Psoas muscle (tissue), 8 donors: ENCODE results near the gene PPEF2. TPM values are rescaled to one million over a fixed set of nuclear protein-coding genes. Genes with fewer than 3 reads are reported as not detected.
A peak's percentile ranks its signal among the peaks of the same experiment; 100 is the strongest.
"Not testable (repeated sequence)": the region's sequence is repeated elsewhere in the genome, so short reads cannot be mapped to it uniquely, and the experiment has no call there.

Experiments
- ATAC-seq, 4 donors: fragments of 200-7000 bp; cut with Tn5 transposase; one replicate each; pipeline ENCODE4 v1.9.1; 2020; ENCODE audit warnings: moderate library complexity in 3 of 4, mild to moderate bottlenecking in 2 of 4
- DNase-seq, 2 donors: peaks; one replicate each; pipeline ENCODE4 v3.0.0-alpha.2; 2020
- H3K27ac ChIP-seq: fragments of 200-600 bp; one replicate; pipeline ENCODE4 v1.8.0; 2022
- H3K27me3 ChIP-seq, 3 donors: fragments of 200-600 bp in 1 of 3; one replicate each; pipeline versions ENCODE4 v1.6.1 to v1.8.0; 2013 to 2022; ENCODE audit warnings: low read length in 2 of 3, mild to moderate bottlenecking in 2 of 3, moderate library complexity in 1 of 3; ENCODE audit not compliant: insufficient read depth in 3 of 3
- H3K36me3 ChIP-seq, 2 donors: fragments of 200-600 bp in 1 of 2; one replicate each; pipeline versions ENCODE4 v1.6.1 to v1.8.0; 2013 to 2022; ENCODE audit warnings: low read depth in 1 of 2, mild to moderate bottlenecking in 1 of 2, moderate library complexity in 1 of 2; ENCODE audit not compliant: insufficient read depth in 1 of 2
- H3K4me1 ChIP-seq: fragments of 200-600 bp; one replicate; pipeline ENCODE4 v1.8.0; 2022
- H3K4me3 ChIP-seq: fragments of 200-600 bp; one replicate; pipeline ENCODE4 v1.8.0; 2022; ENCODE audit warnings: mild to moderate bottlenecking
- H3K9me3 ChIP-seq: fragments of 200-600 bp; one replicate; pipeline ENCODE4 v1.8.0; 2022
- CTCF ChIP-seq: fragments of 200-600 bp; IDR thresholded peaks from one replicate; pipeline ENCODE4 v1.8.0; 2022; ENCODE audit warnings: antibody characterized with exemption
- WGBS, 3 donors: extraction: QIAGEN DNeasy Blood & Tissue Kit; methylation state at CpG; one replicate each; pipeline versions ENCODE4 v1.1.6 to v1.1.7; 2013; 5-methylcytosine and 5-hydroxymethylcytosine counted together
- intact Hi-C, 2 donors: fragments of 100-400 bp; cut with DNase I; formaldehyde crosslinking; loops; one replicate each; pipeline versions ENCODE4 v1.11.0 to v1.14.2; 2022
- polyA plus RNA-seq, 3 donors: library from polyadenylated mRNA; stranded (reverse); fragments of 200-250 nt; gene quantifications; one replicate each; pipeline ENCODE4 v1.2.3, GENCODE V29; 2013
- total RNA-seq, 4 donors: library from RNA; stranded (reverse); fragmentation: NEBNext Ultra II Directional in 2 of 4; extraction: Animal tissue kit (Norgen Biotek cat#: 25700) in 2 of 4; gene quantifications; one replicate each; pipeline versions ENCODE4 v1.2.1 to v1.2.4, GENCODE V29; 2021 to 2023
- donor health status: healthy with polysubstance abuse.
- donor health status: DM: no; HTN: no; CAD: no; lungs with moderate emphysema.
- donor health status: Bipolar disorder and iron deficiency.
- donor health status: healthy.
- donor health status: DM: yes; HTN: yes; CAD: no.
- donor health status: DM: no; HTN: no; CAD: no.
- donor health status: DM: no; HTN: no; CAD: no.
- donor health status: DM: yes; HTN: yes; CAD: no.

PPEF2 gene
- total and polyA plus RNA-seq, 7 donors = 0.05 to 0.08 TPM; not detected in 5

GRCh38 chr4:75849461-75849860 lies 52.8 kb downstream of the PPEF2 start:
- intact Hi-C loops = no loop called here
- 71 to 76% (median 73%) methylated on average over 6 of the region's 6 CpGs for WGBS, 3 donors
- DNase-seq (no peak), ATAC-seq (no peak)
- no peaks in the 10 kb centered on the region for H3K9me3 ChIP-seq
- H3K4me1 ChIP-seq = peaks cover 10% of the 10 kb centered on the region
- no peaks in the 10 kb centered on the region for H3K36me3 ChIP-seq
- no peak for TF ChIP-seq CTCF
- H3K27me3 ChIP-seq = no peaks in the 10 kb centered on the region
- no peak overlapping the region for H3K4me3 ChIP-seq
- H3K27ac ChIP-seq = no peak overlapping the region

GRCh38 chr4:75848891-75849290 lies 53.4 kb downstream of the PPEF2 start:
- Histone ChIP-seq H3K9me3 (no peaks in the 10 kb centered on the region), H3K27me3 (no peaks in the 10 kb centered on the region), H3K27ac (no peak overlapping the region), H3K4me1 (peaks cover 10% of the 10 kb centered on the region), H3K36me3 (no peaks in the 10 kb centered on the region), H3K4me3 (no peak overlapping the region)
- intact Hi-C loops = no loop called here
- DNase-seq (no peak), ATAC-seq (no peak)
- TF ChIP-seq CTCF = no peak
- 81 to 90% (median 82%) methylated on average over 4 of the region's 4 CpGs for WGBS, 3 donors

- WGBS, 3 donors = 21 to 24% (median 23%) methylated on average over 14 of the region's 14 CpGs
- H3K4me3 ChIP-seq, H3K36me3 ChIP-seq, H3K27me3 ChIP-seq, intact Hi-C loops, H3K9me3 ChIP-seq: not testable (repeated sequence)
- DNase-seq = peak; percentile 46 to 69
- TF ChIP-seq CTCF = peak; percentile 70
- peak; percentile 91 to 98 (median 97) for ATAC-seq
- H3K27ac ChIP-seq = peak overlapping the region; percentile 64
- peaks cover 10% of the 10 kb centered on the region for H3K4me1 ChIP-seq
Observed at GRCh38 chr4:75848171-75848760, 54.0 kb downstream of the PPEF2 start.

- no peak for ATAC-seq
- TF ChIP-seq CTCF = no peak
- intact Hi-C loops = no loop called here
- Histone ChIP-seq H3K27me3 (no peaks in the 10 kb centered on the region), H3K4me1 (peaks cover 10% of the 10 kb centered on the region), H3K4me3 (no peak overlapping the region), H3K9me3 (no peaks in the 10 kb centered on the region), H3K36me3 (no peaks in the 10 kb centered on the region), H3K27ac (no peak overlapping the region)
- 88 to 92% (median 89%) methylated on average over 2 of the region's 2 CpGs for WGBS, 3 donors
- DNase-seq = no peak
Observed at GRCh38 chr4:75845992-75846391, 56.3 kb downstream of the PPEF2 start.

GRCh38 chr4:75844151-75844662 lies 58.0 kb downstream of the PPEF2 start:
- H3K27me3 ChIP-seq = no peaks in the 10 kb centered on the region
- TF ChIP-seq CTCF = no peak
- DNase-seq = no peak
- H3K4me3 ChIP-seq = no peak overlapping the region
- WGBS, 3 donors = 94 to 95% (median 94%) methylated on average over 3 of the region's 3 CpGs
- no peaks in the 10 kb centered on the region for H3K9me3 ChIP-seq
- no peak for ATAC-seq
- H3K36me3 ChIP-seq = no peaks in the 10 kb centered on the region
- intact Hi-C loops = no loop called here
- peaks cover 10% of the 10 kb centered on the region for H3K4me1 ChIP-seq
- no peak overlapping the region for H3K27ac ChIP-seq
